GM12873 (cell line): ENCODE data around the gene EXOC8.

Source experiments
- TF ChIP-seq, protein P1 (sequence below): IDR thresholded peaks from 2 replicates; pipeline ENCODE4 v1.5.1; 2012; ENCODE audit warnings: low read depth, mild to moderate bottlenecking, moderate library complexity, low read length, control low read depth; ENCODE audit not compliant: insufficient read depth; ENCODE audit errors: missing control alignments

EXOC8 gene

DNA sequence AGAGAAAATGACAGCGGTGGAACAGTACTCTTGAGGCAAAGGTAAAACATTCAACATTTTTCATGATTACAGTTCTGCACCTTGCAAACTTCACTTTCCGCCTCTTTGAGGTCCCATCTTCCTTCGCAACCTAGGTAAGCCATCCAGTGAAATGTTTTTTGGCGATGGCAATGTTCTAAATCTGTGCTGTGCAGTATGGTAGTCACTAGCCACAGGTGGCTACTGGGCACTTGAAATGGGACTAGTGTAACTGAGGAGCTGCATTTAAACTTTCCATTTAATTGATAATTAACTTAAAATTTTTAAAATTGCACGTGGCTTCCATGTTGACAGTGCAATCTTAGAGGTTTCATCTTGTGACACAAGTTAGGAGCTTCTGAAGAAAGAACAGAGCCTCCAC, 13.0 kb downstream of the EXOC8 start:
- TF ChIP-seq, protein P1, sequence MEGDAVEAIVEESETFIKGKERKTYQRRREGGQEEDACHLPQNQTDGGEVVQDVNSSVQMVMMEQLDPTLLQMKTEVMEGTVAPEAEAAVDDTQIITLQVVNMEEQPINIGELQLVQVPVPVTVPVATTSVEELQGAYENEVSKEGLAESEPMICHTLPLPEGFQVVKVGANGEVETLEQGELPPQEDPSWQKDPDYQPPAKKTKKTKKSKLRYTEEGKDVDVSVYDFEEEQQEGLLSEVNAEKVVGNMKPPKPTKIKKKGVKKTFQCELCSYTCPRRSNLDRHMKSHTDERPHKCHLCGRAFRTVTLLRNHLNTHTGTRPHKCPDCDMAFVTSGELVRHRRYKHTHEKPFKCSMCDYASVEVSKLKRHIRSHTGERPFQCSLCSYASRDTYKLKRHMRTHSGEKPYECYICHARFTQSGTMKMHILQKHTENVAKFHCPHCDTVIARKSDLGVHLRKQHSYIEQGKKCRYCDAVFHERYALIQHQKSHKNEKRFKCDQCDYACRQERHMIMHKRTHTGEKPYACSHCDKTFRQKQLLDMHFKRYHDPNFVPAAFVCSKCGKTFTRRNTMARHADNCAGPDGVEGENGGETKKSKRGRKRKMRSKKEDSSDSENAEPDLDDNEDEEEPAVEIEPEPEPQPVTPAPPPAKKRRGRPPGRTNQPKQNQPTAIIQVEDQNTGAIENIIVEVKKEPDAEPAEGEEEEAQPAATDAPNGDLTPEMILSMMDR: no peak

DNA sequence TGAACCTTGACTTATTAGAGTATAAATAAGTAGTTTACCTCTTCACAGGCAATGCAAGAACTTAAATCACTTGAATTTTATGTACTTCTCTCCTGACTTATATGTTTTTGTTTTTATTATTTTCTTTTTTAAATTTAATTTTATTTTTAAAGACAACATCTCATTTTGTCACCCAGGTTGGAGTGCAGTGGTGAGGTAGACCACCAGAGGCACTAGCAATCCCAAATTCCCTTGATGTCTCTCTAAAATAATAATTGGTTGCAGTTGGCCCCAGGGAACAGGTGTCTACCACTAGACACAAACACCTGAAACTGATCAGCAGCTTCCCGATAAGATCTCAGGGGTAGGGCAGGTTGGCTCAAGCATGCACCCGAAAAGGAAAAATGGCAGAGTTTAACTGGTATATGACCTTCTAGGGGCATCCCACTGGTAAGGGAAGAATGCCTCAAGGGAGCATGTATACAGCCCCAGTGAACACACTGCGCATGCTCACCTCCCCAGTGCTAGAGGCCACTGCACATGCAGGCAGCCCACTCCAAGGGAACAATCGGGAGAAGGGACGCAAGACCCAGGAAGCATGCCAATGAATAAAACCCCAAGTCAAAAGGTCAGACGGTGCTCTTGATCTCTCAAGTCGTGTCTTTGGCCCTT, 14.6 kb downstream of the EXOC8 start:
- TF ChIP-seq, protein P1: peak; percentile 31

DNA sequence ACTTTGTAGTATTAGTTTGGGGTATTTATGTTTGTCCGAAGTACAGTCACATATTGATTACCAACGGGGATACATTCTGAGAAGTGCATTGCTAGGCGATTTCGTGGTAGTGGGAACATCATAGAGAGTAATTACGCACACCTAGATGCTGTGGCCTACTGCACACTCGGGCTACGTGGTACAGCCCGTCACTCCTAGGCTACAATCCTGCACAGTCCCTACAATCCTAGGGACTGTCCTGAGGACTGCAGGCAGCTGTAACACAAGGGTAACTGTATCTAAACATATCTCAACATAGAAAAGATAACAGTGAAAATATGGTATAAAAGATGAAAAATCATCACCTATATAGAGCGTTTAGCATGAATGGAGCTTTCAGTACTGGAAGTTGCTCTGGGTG, 18.6 kb downstream of the EXOC8 start:
- TF ChIP-seq, protein P1: no peak

DNA sequence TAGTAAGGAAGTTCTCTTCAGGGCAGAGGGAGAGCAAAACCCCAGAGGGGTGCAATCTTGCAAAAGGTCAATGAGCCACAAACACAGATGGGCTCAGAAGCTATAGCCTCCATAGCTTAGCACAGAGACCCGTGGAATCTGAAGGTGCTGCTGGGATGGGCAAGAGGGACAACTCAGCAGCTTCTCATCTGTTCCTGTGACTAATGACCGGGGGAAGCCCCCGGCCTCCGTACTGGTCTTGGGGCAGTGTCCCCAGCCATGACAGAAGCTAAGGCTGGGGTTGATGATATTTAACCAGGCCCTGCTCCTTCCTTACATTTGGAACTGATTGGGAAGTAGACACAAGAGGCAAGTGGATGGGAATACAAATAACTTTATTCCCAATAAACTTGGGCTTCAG, 19.1 kb downstream of the EXOC8 start:
- TF ChIP-seq, protein P1: no peak

DNA sequence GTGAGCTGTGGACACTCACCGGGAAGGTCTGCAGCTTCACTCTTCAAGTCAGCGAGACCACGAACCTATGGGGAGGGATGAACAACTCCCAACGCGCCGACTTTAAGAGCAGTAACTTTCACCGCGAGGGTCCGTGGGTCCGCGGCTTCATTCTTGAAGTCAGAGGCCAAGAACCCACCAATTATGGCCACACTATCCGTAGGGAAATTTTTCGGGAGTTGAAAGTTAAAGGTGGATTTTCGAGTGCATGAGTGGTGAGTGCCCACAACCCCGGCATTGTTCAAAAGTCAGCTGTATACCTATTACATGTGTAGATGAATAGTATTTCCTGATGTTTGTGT, 19.7 kb downstream of the EXOC8 start:
- TF ChIP-seq, protein P1: no peak

DNA sequence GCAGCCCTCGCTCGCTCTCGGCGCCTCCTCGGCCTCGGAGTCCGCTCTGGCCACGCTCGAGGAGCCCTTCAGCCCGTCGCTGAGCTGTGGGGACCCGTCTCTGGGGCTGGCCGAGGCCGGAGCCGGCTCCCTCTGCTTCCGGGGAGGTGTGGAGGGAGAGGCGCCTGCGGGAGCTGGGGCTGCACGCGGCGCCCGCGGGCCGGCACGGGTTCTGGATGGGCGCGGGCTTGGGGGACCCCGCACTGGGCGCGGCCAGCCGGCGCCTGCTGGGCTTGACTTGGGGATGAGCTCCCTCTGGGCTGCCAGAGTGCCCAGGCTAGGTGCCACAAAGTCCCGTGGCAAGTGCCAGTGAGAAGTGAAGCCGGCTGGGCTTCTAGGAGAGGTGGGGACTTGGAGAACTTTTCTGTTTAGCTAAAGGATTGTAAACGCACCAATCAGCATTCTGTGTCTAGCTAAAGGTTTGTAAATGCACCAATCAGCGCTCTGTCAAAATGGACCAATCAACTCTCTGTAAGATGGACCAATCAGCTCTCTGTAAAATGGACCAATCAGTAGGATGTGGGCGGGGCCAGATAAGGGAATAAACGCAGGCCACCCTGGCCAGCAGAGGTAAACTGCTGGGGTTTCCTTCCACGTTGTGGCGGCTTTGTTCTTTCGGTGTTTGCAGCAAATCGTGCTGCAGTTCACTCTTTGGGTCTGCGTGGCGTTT, 20.2 kb downstream of the EXOC8 start:
- TF ChIP-seq, protein P1: no peak

DNA sequence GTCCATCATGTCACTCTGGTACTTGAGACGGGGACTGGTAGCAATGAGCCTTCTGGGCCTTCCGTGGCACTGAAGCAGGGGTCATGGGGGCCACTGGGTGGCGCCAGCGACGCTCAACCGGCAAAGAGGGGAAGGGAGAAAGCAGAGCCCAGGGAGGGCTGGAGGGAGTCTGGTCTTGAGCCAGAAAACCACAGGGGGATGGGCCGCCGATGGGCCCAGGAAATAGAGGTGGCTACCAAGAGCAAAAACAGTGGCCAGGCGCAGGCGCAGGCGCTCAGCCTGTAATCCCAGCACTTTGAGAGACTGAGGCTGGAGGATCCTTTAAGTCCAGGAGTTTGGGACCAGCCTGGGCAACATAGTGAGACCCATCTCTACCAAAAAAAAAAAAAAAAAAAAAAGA, 21.8 kb downstream of the EXOC8 start:
- TF ChIP-seq, protein P1: peak; percentile 84
